HG02943 (cell line): ENCODE measurements around the gene THBS2.
"Not testable (repeated sequence)": the region's sequence is repeated elsewhere in the genome, so short reads cannot be mapped to it uniquely, and the experiment has no call there.

Experiments used
- ATAC-seq: cut with Tn5 transposase; IDR thresholded peaks from one replicate; pipeline ENCODE4 v1.9.1; 2021; ENCODE audit warnings: mild to moderate bottlenecking, low read depth, moderate library complexity; ENCODE audit not compliant: unreplicated experiment

The THBS2 gene

GRCh38 chr6:169233832-169234231 is 19.8 kb downstream of the THBS2 start:
- no peak for ATAC-seq

DNA sequence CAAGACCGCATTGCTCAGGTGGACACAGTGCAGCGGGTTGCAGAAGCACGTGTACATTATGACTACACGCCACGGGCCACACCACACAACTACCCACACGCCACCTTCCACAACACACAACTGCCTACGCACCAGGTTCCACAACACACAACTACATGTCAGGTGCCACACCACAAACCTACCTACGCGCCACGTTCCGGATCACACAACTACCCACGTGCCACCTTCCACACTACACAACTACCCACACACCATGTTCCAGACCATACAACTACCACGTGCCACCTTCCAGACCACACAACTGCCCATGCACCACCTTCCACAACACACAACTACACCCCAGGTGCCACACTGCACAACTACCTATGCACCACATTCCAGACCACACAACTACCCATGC is 20.5 kb downstream of the THBS2 start:
- no peak for ATAC-seq

- no peak for ATAC-seq
Observed at GRCh38 chr6:169232507-169232931, 21.1 kb downstream of the THBS2 start.

DNA sequence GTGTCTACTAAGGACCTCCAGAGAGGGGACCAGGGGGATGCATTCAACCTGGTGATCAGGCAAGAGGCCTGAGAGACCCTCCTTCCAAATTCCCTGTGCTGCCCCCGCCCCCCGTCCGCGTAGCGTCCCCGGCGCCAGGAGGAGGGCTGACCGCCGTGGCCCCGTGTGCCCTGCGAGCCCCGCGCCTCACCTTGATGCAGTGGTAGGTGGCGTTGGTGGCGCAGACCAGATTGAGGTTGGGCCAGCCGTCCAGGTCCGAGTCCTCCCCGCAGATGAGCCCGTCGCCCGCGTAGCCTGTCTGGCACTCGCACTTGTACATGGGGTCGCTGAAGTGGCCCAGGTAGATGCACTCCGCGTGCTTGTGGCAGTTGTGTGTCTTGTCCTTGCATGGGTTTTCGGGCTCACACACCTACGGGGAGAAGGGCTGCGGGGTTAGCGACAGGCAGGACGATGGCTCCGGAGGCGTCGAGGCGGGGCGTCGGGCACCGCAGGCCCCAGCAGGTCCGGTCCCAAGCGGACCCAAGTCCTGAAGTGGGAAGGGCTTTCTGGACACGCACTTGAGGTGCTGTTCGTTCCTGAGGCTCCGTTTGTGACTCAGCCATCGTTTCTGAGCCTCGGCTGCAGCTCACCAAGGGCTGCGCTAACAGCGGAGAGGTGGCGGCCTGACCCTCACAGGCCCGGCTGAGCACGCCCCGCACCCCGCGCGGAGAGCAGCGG is 21.7 kb downstream of the THBS2 start:
- ATAC-seq, result no peak

DNA sequence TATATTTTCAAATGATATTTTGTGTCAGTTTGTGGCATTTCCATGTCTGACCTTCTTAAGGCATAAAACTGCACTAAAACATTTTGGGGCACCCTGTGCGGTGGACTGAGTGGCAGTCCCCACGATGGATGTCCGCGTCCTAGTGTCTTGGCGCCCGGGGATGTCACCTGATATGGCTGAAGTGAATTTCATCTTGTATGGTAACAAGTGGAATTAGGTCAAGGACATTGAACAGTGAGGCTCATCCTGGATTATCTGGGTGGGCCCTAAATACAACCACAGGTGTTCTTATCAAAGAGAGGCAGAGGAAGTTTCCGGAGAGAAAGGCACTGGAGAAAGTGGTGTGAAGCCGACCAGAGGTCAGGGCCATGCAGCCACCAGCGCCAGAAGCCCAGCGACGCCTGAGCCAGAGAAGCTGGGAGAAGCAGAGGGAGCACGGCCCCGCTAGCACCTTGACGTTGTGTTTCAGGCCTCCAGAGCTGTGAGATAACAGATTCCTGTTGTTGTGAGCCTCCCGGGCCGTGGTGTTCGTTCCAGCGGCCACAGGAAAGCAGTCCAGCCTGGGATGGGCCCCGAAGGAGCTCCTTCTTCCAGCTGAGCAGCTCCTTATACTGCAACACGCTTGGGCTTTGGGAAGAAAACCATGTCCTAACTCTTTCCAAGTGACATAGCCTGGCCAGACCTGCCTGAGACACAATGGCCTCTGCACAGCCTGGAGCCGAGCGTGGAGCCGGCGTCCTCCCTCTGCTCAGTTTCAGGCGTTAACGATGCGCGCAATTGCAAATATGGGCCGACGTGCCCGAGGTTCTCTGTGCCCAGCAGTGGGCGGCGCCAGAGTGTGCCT is 22.5 kb downstream of the THBS2 start:
- ATAC-seq, result no peak

DNA sequence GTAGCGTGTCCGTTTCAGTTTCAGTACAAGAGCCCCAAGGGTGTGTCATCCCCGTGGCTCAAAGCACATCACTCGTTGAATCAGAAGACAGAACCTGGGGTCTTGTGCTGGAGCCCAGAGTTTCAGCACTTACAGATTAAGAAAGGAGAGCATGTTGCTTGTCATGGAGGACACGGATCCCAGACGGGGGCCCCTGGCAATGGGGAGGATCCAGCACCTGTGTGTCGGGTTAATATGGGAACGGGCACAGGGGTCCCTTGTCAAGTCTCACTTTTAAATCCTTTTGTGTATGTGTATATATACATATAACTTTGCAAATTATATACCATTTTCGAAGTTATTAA is 23.4 kb downstream of the THBS2 start:
- ATAC-seq, result no peak

GRCh38 chr6:169229615-169230321 is 23.9 kb downstream of the THBS2 start:
- ATAC-seq, result no peak

- no peak for ATAC-seq
Observed at GRCh38 chr6:169227116-169227515, 26.5 kb downstream of the THBS2 start.

GRCh38 chr6:169225887-169226286 is 27.8 kb downstream of the THBS2 start:
- no peak for ATAC-seq

DNA sequence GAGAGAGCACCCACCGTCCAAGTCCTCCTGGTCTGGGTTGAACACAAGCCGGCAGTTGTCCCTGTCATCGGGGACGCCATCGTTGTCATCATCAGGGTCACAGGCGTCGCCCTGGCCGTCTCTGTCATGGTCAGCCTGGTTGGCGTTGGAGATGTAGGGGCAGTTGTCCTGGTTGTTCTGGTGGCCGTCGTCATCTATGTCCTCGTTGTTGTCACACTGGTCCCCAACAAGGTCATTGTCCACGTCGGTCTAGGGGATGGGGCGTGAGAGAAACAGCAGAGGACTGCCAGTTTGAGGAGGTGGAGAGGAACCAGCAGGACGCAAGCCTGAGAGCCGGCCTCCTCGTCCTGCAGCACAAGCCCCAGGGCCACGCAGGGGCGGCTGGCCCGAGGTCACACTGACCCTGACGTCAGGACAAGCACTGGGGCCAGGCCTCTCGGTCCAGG is 28.5 kb downstream of the THBS2 start:
- ATAC-seq, result no peak

DNA sequence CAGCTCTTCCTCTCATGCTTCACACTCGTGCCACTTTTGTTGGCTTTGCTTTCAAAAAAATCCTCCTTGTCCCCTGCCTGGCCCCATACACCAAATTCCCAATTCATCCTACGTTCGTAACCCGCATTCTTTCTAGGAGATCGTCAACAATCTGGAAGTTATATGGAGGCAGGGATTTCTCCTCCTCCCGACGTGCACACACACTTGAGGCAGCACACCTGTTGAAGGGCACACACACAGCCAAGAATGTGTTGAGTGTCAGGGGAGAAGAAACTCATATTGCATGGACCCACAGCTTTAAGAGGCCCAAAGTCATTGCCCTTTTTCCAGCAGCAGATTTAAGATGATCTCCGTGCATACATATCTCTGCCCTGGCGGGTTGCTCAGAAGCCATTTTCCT is 28.9 kb downstream of the THBS2 start:
- ATAC-seq, result no peak

DNA sequence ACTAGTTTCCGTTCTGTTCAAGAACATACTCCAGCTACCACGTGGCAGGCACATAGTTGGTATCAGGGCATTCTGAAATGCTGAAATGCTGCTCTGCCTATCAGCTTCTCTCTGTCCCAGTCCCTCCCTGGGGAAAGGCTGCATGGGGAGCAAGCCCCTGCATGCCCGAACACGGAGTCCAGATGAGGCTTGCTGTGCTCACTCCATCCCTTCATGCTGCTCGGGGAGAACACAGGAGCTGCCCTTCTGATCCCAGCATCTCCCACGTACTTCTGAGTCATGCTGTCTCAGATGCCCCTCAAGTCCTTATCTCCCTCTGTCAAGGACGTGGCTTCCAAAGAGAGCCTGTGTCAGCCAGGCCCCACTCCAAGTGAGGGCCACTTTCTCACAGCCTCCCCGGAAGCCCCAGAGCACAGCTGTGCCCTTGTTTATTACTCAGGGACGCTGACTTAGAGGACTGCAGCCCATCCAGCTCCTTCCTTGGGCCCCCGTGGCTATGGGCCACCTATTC is 29.4 kb downstream of the THBS2 start:
- no peak for ATAC-seq

- no peak for ATAC-seq
Observed at GRCh38 chr6:169223006-169223405, 30.6 kb downstream of the THBS2 start.

- no peak for ATAC-seq
Observed at GRCh38 chr6:169222126-169222525, 31.5 kb downstream of the THBS2 start.

GRCh38 chr6:169221264-169221663 is 32.4 kb downstream of the THBS2 start:
- no peak for ATAC-seq

DNA sequence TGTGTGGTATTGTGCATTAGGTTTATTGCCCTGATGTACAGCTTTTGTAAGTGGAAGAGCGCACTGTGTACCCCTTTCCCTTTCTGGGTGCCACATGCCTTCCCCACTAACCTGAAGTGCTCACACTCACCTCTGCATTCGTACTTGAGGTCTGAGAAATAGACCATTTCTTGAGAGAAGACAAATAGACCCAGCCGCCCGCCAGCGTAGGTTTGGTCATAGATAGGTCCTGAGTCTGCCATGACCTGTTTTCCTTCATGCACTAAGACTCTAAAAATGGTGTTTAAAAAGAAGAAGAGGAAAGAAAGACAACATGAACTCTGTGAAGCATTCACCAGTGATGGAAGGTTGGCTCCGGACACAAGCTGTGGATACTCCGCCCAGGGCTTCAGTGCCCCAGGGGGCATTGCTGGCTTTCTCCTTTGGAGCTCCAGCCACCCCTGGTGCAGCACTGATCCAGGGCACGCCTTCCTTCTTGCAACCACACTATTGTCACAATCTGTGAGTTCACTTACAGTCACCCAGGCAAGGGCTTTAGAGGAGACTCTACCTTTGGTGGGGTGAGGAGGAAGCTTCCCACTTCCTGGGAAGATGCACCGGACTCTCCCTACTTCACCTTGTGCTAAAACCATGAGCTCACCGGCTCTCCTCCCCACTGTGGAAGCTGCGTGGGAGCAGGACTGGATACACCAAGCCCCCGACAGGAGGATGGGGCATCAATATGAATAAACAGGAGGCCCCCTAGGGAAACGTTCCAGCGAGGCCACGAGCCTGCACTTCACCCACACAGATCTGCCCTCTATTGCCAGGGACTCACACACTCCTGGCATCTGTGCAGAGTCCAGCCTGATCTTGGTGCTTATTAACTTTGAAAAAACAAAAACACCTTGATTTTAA is 33.3 kb downstream of the THBS2 start:
- no peak for ATAC-seq

GRCh38 chr6:169217972-169218371 is 35.7 kb downstream of the THBS2 start:
- ATAC-seq, result no peak

- no peak for ATAC-seq
Observed at GRCh38 chr6:169216830-169217229, 36.8 kb downstream of the THBS2 start.

- no peak for ATAC-seq
Observed at GRCh38 chr6:169215201-169215681, 38.4 kb downstream of the THBS2 start.

- ATAC-seq, result not testable (repeated sequence)
Observed at GRCh38 chr6:169214789-169215188, 38.9 kb downstream of the THBS2 start.
